GM19099 (cell line): ENCODE measurements around the gene PPP1R13L.

Source experiments
- POLR2A ChIP-seq: IDR thresholded peaks from 3 replicates; pipeline ENCODE4 v1.6.1; 2011; ENCODE audit warnings: low read depth; ENCODE audit not compliant: insufficient read length; ENCODE audit errors: extremely low read depth

PPP1R13L gene

DNA sequence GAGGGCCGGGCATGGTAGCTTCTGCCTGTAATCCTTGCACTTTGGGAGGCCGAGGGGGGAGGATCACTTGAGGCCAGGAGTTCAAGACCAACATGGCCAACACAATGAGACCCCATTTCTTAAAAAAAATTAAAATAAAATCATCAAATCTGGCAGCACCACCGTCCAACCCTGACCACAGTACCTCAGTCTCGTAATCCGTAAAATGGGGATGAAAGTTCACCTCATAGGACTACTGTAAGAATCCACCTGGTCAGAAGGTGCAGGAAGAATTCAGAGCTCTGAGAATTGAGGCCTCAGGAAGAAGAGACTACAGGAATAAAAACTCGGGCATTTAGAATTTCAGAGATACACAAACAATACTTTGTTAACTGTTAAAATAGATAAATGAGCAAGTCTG lies 3.1 kb downstream of the PPP1R13L start:
- no peak for TF ChIP-seq POLR2A

GRCh38 chr19:45400192-45400591 lies 4.7 kb downstream of the PPP1R13L start:
- no peak for TF ChIP-seq POLR2A

DNA sequence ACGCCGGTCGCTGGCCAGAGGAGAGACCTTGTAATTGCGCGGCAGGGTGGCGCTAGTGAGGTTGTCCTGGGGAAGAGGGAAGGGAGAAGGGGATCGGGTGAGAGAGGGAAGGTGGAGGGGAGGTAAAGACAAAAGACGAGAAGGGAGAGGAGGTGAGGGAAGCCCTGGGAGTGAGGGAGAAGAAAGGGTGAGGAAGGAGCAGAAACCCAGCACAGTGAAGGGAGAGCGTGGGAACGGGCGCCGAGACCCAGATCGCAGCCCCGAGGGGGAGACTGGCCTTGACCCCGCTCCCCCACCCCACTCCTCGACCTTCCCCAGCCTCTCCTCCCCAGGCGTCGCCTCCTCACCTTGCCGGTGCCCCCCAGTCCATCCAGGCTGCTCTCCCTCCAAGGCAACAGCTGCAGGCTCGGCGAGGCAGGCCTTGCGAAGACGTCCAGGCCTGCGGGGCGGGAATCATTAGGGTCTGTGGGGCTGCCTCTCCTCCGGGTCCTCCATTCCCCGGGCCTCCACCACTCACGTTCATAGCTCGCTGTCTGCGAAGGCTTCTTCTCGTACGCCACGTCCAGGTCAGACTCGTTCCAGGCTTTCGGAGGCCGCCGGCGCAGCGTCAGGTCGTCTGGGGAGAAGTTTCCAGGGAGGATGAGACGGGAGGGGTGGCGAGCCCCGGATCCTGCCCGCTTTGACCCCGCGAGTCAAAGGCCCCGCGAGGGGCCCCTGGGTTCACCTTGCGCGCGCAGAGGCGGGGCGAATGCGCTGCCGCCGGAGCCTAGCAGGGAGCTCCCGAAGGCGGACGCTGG lies 8.8 kb downstream of the PPP1R13L start:
- TF ChIP-seq POLR2A = no peak

GRCh38 chr19:45391871-45392665 lies 12.8 kb downstream of the PPP1R13L start:
- no peak for TF ChIP-seq POLR2A

DNA sequence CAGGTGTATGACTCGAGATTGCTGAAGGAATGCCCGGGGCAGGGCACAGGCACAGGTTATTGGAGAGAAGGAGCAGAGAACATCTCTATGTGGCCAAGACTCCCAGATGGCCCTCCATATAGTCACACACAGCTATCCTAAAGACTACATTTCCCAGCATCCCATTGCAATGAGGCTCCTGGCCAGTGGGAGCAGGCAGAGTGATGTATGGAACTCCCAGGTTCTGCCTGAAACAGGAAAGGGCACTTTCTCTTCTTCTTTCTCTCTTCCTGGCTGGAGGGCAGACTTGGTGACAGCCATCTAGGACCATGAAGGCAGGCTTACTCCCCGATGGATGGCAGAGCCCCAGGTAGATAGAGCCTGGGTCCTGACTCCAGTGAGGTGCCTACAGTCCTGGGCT lies 13.5 kb downstream of the PPP1R13L start:
- TF ChIP-seq POLR2A = no peak

DNA sequence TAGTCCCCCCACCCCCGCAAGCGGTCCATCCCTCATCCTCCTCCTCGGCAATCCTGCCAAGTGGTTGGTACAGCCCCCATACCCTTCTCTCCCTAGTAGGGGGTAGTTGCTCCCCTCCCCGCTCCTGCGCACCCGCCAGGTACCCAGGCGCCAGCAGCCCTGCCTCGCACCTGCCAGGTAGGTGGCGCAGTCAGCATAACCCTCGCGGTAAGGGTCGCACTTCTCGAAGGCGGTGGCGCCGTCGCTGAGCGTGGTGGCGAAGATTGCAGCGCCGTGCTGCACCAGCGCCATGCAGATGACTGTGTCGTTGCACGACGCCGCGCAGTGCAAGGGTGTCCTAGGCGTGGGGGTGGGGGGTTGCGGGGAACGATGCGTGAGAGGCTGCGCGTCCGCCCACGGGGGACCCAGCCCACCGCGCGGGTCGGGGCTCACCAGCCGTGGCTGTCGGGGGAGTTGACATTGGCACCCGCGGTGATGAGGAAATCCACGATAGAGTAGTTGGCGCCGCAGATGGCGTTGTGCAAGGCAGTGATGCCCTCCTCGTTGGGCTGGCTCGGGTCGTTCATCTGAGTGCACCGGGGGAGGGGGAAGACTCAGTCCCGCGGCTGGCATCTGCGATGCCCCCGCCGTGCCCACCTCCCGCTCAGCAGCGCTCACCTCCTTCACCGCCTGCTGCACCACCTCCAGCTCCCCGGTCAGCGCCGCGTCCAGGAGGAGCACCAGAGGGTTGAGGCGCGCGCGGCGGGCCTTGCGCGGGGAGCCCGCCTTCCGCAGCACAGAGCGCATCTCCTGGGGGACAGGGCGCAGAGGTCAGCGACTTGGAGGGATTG lies 19.3 kb downstream of the PPP1R13L start:
- no peak for TF ChIP-seq POLR2A

- no peak for TF ChIP-seq POLR2A
These were observed 22.4 kb downstream of the PPP1R13L start for GRCh38 chr19:45382426-45382825.

- no peak for TF ChIP-seq POLR2A
These were observed 24.8 kb downstream of the PPP1R13L start for GRCh38 chr19:45380107-45380506.

GRCh38 chr19:45376045-45376724 lies 28.7 kb downstream of the PPP1R13L start:
- TF ChIP-seq POLR2A = no peak

DNA sequence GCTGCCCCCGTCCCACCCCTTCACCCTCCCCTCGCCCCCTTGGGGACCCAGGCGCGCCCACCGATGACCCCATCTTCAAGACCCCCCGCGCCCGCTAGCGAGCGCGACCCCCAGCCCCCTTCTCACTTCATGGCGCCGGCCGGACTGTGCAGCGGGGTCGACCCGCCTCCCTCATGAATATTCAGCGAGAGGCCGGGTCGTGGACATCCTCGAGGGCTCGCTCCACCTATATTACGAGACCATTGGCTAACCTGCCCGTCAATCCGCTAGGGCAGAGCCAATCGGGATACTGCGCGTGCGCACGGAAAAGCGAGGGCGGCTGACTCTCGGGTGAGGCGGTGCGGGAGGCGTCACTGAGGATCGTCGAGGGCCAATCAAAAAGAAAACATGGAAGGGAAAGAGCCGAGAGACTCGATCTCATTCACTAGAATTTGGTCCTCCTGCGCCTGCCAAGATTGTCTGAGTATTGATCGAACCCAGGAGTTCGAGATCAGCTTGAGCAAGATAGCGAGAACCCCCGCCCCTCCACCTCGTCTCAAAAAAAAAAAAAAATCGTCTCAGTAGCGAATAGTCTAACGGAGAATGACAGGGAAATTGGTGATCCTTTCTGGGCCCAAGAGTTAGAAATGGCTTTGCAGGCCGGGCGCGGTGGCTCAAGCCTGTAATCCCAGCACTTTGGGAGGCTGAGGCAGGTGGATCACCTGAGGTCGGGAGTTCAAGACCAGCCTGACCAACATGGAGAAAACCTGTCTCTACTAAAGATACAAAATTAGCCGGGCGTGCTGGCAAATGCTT lies 34.3 kb downstream of the PPP1R13L start, which contains the start of gene ERCC2:
Gene ERCC2 (minus strand): TSS at position 164 of the 795 bp plus-strand sequence. CDS start 33 bp downstream, at position 131.
- peak; percentile 52 for TF ChIP-seq POLR2A

DNA sequence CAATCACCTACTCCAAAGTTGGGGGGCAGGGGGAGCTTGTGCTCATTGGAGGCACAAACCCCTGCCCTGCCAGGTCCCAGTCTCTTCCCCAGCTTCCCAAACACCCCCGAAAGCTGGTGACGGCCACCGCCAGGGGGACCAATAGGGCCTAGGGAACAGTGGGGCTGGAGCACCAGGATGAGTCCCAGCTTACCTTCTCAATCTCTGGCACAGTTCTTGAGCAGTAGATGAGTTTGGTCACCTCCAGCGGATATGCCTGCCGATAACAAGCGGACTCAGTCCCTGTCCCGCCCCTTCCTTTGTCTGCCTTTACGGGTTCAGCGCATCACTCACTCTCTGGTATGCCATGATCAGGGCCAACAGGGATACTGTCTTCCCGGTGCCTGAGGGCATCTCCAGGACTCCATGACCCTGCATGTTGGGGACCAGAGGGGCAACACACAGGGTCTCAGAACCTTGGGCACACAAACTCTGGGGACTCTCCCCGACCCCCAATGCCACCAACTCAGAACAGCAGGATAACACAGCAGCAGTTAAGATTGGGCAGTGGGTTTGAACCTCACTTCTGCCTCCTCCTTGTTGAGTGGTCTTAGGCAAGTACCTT lies 36.0 kb downstream of the PPP1R13L start:
- no peak for TF ChIP-seq POLR2A

DNA sequence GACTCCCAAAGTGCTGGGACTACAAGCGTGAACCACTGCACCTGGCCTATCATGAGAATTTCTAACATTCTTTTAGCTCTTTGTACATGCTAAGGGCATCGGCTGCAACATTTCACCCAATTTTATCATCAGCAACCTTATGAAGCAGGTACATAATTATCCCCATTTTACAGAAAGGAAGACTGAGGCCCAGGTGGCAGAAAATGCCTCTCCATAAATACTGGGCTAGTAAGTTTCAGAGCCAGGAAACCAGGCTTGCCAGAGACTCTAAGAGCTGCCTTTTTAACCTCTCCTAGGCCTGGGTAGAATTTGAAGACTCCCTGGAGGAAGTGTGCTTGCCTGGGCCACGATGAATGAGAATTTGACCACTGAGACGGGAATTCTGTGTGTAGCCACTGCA lies 36.7 kb downstream of the PPP1R13L start:
- no peak for TF ChIP-seq POLR2A

GRCh38 chr19:45364696-45365095 lies 40.2 kb downstream of the PPP1R13L start:
- TF ChIP-seq POLR2A = no peak
